GM19193 (cell line): ENCODE results near the gene MIB1.

Experiments used
- POLR2A ChIP-seq: IDR thresholded peaks from 4 replicates; pipeline ENCODE4 v1.6.1; 2011; ENCODE audit not compliant: insufficient read depth, insufficient read length; ENCODE audit errors: extremely low read depth

The MIB1 gene

DNA sequence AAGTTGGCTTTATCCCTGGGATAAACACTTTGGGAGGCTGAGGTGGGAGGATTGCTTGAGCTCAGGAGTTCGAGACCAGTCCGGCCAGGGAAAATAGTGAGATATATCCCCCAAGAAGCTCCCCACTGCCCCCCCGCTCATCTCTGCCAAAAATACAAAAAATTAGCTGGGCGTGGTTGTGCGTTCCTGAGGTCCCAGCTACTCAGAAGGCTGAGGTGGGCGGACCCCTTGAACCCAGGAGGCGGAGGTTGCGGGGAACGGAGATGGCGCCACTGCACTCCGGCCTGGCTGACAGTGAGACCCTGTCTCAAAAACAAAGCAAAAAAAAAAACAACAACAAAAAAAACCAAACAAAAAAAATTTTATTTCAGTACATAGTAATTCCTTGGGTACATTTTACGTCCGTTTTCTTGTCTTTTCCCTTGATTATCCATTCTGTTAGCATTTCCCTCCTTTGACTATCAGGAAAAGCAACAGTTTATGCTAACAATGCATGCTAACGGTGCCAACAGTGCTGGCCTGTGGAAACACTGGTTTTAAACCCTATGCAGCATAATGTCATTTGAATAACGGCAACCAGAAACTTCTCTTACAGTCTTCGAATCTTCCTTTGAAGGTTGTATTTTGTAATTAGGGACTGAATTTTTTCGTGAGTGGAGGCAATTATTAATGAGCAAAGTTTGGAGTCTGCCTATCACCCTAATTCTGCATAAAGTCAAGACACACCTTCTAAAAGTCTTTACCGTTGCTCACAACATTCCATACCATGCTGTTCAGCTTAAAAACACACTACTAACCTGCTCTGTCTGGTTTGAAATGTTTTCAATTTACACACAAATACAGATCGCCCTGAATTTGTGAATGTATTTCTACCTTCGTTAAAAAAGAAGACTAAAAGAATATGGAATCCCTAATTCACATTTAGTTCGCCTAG, 721 bp upstream of the MIB1 start:
- TF ChIP-seq POLR2A = no peak

DNA sequence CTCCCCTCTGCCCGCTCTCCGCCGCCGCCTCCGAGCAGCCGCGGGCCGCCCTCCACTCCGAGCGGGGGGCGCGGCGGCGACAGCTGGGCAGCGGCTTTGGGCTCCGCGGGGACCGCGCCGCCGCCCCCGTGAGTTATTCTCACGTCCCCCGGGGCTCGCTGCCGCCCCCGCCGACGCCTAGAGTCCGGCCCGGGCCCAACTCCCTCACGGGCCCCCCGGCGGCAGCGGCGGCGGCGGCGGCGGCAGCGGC, 645 bp downstream of the MIB1 start:
- TF ChIP-seq POLR2A = no peak

DNA sequence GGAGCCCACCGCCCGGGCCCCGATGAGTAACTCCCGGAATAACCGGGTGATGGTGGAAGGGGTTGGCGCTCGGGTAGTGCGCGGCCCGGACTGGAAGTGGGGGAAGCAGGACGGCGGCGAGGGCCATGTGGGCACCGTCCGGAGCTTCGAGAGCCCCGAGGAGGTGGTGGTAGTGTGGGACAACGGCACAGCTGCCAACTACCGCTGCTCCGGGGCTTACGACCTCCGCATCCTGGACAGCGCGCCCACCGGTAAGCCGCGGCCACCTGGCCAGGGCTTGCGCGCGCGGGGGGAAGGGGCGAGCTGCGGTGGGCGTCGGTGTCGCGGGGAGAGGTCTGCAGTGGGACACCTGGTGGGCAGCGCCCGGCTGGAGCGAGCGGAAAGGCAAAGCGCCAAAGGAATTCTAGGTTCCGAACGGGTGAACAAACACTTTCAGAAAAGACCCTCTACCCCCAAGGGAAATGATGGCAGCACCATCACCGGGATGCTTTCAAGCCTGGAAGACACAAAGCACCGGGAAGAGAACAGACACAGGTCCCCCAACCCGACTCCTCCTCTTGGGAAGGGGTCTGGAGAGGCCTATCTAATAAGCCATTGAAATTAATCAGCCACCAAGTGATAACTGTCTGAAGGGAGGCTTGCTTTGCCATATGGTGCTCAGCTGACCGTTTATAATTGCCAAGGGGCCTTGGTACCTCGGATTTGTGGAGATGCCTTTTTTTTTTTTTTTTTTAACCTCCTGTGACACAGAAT, 1.1 kb downstream of the MIB1 start:
- no peak for TF ChIP-seq POLR2A

DNA sequence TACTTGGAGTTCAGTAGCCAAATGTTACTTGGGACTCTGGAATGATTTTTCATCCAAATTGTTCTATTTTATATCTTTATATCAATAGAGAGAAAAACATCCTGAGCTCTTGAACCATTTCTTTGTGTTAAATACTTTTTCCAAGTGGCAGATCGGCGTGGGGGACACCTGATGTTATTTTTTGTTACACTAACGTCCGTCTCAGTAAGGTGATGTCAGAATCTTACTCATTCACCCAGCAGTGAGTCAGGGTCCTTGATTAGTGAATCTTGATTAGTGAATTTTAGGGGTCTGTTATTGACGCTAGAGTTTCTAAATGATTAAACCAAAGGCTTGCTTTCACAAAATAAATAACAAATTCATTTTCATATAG, 1.7 kb downstream of the MIB1 start:
- no peak for TF ChIP-seq POLR2A

DNA sequence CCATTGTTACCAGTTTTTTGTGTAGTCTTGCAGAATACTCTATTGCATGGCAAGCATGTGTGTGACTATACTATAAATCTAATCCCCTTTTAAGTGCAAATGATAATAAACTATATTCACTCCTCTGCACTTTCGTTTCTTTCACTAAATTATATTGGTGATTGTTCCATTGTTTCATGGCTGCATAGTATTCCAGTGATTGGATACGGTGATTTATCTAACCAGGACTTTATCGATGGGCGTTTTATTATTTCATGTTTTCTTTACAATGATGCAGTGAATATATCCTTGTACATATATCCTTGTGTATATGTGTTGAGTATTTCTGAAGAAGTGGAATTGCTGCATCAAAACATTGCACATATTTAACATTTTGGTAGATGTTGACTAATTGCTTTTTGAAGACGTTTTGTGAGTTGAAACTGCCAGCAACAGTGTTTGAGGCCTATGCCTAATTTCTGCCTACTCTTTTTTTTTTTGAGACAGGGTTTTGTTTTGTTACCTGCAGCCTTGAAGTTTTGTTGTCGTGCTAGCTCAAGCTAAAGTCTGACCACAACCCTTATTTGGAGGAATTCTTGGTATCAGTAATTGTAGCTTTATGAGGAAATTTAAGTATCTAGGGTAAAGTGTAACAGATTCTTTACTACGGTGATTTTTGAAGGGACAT, 2.7 kb downstream of the MIB1 start:
- no peak for TF ChIP-seq POLR2A

DNA sequence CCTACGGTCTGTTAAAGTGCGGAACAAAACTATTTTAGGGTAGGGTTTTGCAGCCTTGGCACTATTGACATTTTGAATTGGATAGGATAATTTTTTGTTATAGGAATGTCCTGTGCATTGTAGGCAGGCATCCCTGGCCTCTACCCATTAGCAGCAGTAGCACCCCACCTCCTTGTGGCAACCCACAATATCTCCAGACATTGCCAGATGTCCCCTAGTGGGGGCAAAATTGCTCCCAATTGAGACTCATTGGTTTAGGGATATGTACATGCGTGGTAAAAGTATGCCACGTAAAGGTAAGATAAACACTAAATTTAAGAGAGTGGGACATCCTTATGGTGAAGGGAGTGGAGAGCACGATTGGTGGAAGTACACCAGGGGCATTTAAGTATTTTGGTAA, 4.6 kb downstream of the MIB1 start:
- TF ChIP-seq POLR2A = no peak

DNA sequence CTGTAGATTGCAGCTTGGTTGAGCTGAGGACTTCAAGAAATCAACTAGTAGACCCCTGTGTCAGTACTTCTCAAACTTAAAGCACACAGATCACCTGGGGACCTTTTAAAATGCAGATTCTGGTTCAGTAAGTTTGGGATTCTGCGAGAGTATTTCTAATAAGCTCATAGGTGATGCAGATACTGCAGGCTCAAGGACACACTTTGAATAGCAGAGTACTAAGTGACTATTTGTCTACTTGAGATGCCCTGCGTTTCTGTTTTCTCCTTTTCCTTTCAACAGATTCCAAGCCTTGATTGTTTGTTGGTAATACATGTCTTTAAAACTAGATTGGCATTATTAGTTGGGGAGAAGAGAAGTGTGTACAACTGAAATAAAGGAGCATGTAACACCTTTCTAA, 6.7 kb downstream of the MIB1 start:
- TF ChIP-seq POLR2A = no peak

DNA sequence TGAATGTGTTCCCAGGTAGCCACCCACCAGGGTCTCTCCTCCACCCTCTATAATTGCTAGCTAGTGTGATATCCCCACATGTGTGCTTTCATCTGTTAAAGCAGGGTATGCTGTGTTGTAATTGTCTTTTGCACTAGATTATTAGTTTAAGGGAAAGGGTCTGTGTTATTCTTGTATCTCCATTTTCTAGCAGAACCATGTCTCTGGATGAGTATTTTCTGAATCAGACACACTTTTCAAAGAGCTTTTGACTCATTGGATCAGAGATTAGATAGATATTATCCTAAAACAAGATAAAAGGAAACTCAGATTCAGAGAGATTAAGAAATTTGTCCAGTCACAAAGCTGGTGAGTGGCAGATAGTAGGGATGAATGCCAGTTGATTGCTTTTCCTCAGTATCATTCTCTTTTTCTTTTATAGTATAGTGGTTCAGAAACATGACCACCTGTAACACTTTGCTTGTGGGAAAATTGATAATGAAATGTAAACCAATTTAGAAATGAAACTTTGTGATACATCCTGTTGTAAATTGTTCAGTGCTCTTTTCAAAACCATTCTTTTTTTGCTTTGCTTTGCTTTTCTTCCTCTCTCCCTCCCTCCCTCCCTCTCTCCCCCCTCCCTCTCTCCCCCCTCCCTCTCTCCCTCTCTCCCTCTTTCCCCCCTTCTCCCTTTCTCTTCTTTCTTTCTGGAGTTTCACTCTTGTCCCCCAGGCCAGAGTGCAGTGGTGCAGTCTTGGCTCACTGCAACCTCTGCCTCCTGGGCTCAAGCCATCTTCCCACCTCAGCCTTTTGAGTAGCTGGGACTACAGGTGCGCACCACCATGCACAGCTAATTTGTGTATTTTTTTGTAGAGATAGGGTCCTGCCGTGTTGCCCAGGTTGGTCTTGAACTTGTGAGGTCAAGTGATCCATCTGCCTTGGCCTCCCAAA, 7.4 kb downstream of the MIB1 start:
- TF ChIP-seq POLR2A = no peak

DNA sequence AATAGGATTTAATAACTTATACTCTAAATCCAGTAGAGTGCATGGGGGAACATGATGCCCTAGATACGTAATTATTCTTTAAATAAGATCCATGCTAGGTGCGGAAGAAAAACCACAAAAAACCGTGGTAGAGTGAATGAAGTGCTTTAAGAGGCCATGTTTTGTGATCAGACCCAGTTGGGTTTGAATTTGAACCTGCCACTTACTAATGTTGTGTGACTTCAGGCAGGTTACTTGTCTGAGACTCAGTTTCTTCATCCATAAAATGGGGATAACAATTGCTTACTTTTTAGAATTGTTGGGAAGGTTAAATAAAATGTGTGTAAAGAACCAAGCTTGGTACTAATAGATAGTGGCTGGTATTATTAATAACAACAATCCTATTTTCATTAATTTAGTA, 17.2 kb downstream of the MIB1 start:
- TF ChIP-seq POLR2A = no peak

DNA sequence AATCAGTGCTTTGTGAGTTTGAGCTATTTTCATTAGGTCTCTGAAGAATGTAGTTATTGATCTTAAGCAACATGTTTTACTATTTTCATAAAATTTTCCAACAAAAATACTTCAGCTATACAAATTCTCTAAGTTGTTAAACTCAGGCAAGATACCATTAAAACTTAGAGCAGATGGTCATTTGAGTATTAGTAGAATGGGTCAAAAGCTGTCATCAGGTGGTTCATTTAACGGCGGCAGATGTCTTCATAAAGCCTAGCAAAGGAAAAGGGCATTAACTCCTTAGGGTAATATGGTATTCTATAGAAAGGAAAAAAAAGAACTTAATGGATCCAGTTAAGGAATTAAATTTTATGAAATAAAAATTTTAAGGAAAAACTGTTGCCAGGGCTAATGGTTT, 19.2 kb downstream of the MIB1 start:
- TF ChIP-seq POLR2A = no peak

DNA sequence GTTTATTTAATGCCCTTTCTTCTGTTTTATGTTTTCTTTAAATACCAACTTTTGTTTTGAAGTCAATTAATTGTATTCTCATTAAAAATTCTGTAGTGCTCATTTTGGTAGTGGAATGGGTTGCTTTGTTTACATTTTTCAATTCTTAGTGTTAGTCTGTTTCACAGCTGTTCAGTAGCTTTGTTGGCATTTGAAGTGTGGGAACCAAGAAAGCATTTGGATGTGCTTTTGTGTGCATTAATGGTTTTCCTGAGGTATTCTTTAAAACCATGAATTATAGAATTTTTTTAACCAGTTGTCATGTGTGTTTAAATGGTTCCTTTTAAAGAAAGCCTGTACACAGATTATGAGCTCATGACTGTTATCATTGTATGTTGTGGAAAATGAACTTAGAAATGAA, 19.7 kb downstream of the MIB1 start:
- no peak for TF ChIP-seq POLR2A

DNA sequence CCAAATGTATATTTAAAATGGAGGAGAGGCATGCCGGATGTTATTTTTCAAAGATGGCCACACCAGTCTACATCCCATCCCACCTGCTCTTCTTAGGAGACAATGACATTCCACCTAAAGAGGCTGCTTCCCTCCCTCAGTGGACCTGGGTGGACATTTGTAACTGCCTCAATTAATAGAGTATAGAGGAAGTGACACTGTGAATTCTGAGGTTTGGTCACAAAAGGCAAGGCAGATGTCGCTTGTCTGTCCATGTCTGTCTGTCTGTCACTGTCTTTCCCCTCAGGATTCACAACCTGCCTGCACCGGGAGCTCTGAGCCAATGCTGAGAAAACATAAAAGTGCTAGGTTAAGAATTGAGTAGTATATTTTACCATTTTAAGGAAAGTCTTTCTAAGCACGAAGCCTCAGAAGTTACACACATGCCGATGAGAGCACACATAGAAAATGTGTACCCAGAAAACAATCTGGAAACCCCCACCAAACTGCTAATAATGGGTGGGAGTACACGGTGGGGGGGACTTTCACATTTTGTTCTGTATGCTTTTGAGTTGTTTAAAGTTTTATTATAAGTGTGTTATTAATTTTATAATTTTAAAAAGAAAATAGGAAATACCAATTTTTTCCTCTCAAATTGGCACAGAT, 21.0 kb downstream of the MIB1 start:
- TF ChIP-seq POLR2A = no peak

DNA sequence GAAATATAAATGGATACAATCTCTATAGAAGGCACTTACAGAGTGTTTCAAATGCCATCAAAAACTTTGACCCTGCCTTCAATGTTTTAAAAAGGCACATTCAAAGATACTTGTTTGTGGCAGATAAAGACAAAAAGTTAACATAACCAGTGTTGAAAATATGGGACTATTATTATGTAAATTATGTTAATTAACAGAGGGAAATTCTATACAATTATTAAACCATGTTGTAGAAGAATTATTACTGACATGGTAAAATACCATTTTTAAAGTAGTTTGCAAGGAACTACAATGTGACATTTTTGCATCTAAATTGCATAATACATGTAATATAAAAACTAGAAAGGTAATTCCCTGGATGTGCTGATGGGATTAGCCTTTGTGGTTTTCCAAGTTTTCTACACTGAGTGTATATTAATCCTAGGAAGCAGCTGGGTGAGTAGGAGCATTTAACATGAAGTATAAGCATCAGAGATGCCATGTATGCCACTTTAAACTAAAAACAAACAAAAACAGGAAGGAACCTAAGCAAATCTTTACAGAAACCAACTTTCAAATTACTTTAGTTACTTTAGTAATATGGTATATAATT, 21.7 kb downstream of the MIB1 start:
- TF ChIP-seq POLR2A = no peak
